B cell (primary cell): ENCODE data around the gene NOTCH1. TPM values are rescaled to one million over a fixed set of nuclear protein-coding genes. Genes with fewer than 3 reads are reported as not detected.

Source experiments
- ATAC-seq: fragments of 200-7000 bp; cut with Tn5 transposase; one replicate; pipeline ENCODE4 v1.10.0; 2021; ENCODE audit warnings: low read depth, mild to moderate bottlenecking, moderate number of reproducible peaks, moderate library complexity
- CTCF ChIA-PET: fragments of 350-600 bp; sonication (Branson Sonifier 250); formaldehyde crosslinking; loops from one replicate; lab custom pipeline; 2021; ENCODE audit warnings: antibody characterized with exemption, inconsistent platforms; lab: Charles Lee
- POLR2A ChIA-PET: fragments of 350-600 bp; sonication (Branson Sonifier 250); formaldehyde crosslinking; loops from one replicate; lab custom pipeline; 2021; ENCODE audit warnings: antibody characterized with exemption; lab: Charles Lee
- DNase-seq: peaks from one replicate; pipeline ENCODE4 v3.0.0; 2013
- H2AFZ ChIP-seq: 2 replicates; pipeline ENCODE4 v1.6.1; 2012; ENCODE audit warnings: mild to moderate bottlenecking, low read depth, low read length; ENCODE audit not compliant: insufficient read depth, poor library complexity, severe bottlenecking
- H3K27ac ChIP-seq, 2 donors: 1 replicate in 1 of 2; 2 replicates in 1 of 2; pipeline ENCODE4 v1.5.1; 2012 to 2013; ENCODE audit warnings: low read length in 2 of 2, mild to moderate bottlenecking in 2 of 2, moderate library complexity in 1 of 2
- H3K27me3 ChIP-seq, 4 experiments: fragments of 200-600 bp in 1 of 4; sonication (generic) in 1 of 4; replicated peaks in 1 of 4; 1 replicate in 2 of 4; 2 replicates in 2 of 4; pipeline versions ENCODE4 v1.6.1 to v1.7.0; 2013 to 2016; ENCODE audit warnings: low read length in 3 of 4, mild to moderate bottlenecking in 2 of 4, mixed read lengths in 1 of 4, moderate library complexity in 1 of 4; ENCODE audit not compliant: insufficient read depth in 4 of 4, control insufficient read depth in 3 of 4; ENCODE audit errors: control extremely low read depth in 1 of 4
- H3K36me3 ChIP-seq, 2 experiments: replicated peaks in 1 of 2; 1 replicate in 1 of 2; 2 replicates in 1 of 2; pipeline versions ENCODE4 v1.6.1 to v1.7.1; 2013; ENCODE audit warnings: low read length in 1 of 2; ENCODE audit not compliant: insufficient read depth in 2 of 2, control insufficient read depth in 1 of 2; ENCODE audit errors: control extremely low read depth in 1 of 2, extremely low read depth in 1 of 2
- H3K4me1 ChIP-seq, 2 donors: fragments of 200-600 bp in 1 of 2; sonication (generic) in 1 of 2; 1 replicate in 1 of 2; 2 replicates in 1 of 2; pipeline versions ENCODE4 v1.5.1 to v1.6.1; 2013 to 2017; ENCODE audit warnings: low read length in 2 of 2; ENCODE audit not compliant: control insufficient read depth in 2 of 2, insufficient read depth in 2 of 2
- H3K4me2 ChIP-seq: replicated peaks from 2 replicates; pipeline ENCODE3; 2012; ENCODE audit warnings: mild to moderate bottlenecking, low read depth, low read length; ENCODE audit not compliant: poor library complexity, severe bottlenecking
- H3K4me3 ChIP-seq, 5 experiments: fragments of 200-600 bp in 1 of 5; sonication (generic) in 1 of 5; 1 replicate in 3 of 5; 2 replicates in 2 of 5; pipeline versions ENCODE4 v1.5.1 to v1.7.0; 2011 to 2016; ENCODE audit warnings: low read length in 4 of 5, mild to moderate bottlenecking in 4 of 5, low read depth in 2 of 5, control low read depth in 1 of 5, moderate library complexity in 1 of 5; ENCODE audit not compliant: insufficient read depth in 1 of 5; ENCODE audit errors: control extremely low read depth in 1 of 5, extremely low read depth in 1 of 5
- H3K79me2 ChIP-seq: fragments of 200-600 bp; sonication (generic); one replicate; pipeline ENCODE4 v1.6.0; 2016; ENCODE audit warnings: low read length; ENCODE audit not compliant: control insufficient read depth, insufficient read depth
- H3K9ac ChIP-seq: fragments of 200-600 bp; sonication (generic); 2 replicates; pipeline ENCODE4 v1.6.1; 2017; ENCODE audit warnings: mild to moderate bottlenecking, low read length, moderate library complexity
- H3K9me3 ChIP-seq, 3 donors: one replicate each; pipeline versions ENCODE4 v1.6.1 to v1.7.1; 2013; ENCODE audit warnings: low read length in 2 of 3; ENCODE audit not compliant: control insufficient read depth in 2 of 3, insufficient read depth in 1 of 3; ENCODE audit errors: control extremely low read depth in 1 of 3
- H4K20me1 ChIP-seq: 2 replicates; pipeline ENCODE4 v1.6.0; 2012; ENCODE audit warnings: mild to moderate bottlenecking, low read length; ENCODE audit not compliant: insufficient read depth, control insufficient read depth, poor library complexity, severe bottlenecking
- H3K27ac Mint-ChIP-seq: one replicate; pipeline ENCODE4 v1.8.0; 2021; ENCODE audit warnings: mixed read lengths
- H3K27me3 Mint-ChIP-seq: one replicate; pipeline ENCODE4 v1.8.0; 2021; ENCODE audit warnings: mixed read lengths
- H3K4me1 Mint-ChIP-seq: one replicate; pipeline ENCODE4 v1.8.0; 2021; ENCODE audit warnings: mixed read lengths
- H3K4me3 Mint-ChIP-seq: one replicate; pipeline ENCODE4 v1.8.0; 2021; ENCODE audit warnings: mixed read lengths
- H3K9me3 Mint-ChIP-seq: one replicate; pipeline ENCODE4 v1.8.0; 2022; ENCODE audit warnings: mixed read lengths; ENCODE audit not compliant: insufficient read depth
- CTCF ChIP-seq: fragments of 200-600 bp; IDR thresholded peaks from one replicate; pipeline ENCODE4 v1.8.0; 2022; ENCODE audit warnings: antibody characterized with exemption, mild to moderate bottlenecking
- EZH2 ChIP-seq: IDR thresholded peaks from 2 replicates; pipeline ENCODE4 v1.6.1; 2012; ENCODE audit warnings: borderline replicate concordance, low read depth, mild to moderate bottlenecking, moderate library complexity, low read length; ENCODE audit not compliant: insufficient read depth, poor library complexity, severe bottlenecking
- WGBS: methylation state at CpG from one replicate; pipeline ENCODE4 v1.1.5; 2013; ENCODE audit warnings: missing lambda C conversion rate; ENCODE audit not compliant: insufficient coverage; 5-methylcytosine and 5-hydroxymethylcytosine counted together
- intact Hi-C: fragments of 100-400 bp; cut with micrococcal nuclease; formaldehyde crosslinking; loops from one replicate; pipeline ENCODE4 v1.10.0; 2022
- polyA plus RNA-seq: library from polyadenylated mRNA; depleted of rRNA; stranded (reverse); fragments of >200 nt; gene quantifications from 2 replicates; pipeline ENCODE4 v1.2.3, GENCODE V29; 2012
- total RNA-seq, 2 donors: library from RNA; stranded (reverse); fragments of 120-200 nt in 1 of 2; gene quantifications; 1 replicate in 1 of 2; 2 replicates in 1 of 2; pipeline versions ENCODE4 v1.2.3 to v1.2.4, GENCODE V29; 2013 to 2022

NOTCH1 gene
- total and polyA plus RNA-seq, 2 donors (not counting 1 experiment from before 2014, with no cell fraction given) = 16.6 to 38.5 TPM

- WGBS = 32% methylated on average over 17 of the region's 27 CpGs
- Mint-ChIP-seq H3K27me3 (peaks cover 8% of the 10 kb centered on the region), H3K4me3 (no peak overlapping the region), H3K27ac (no peak overlapping the region), H3K4me1 (peaks cover 7% of the 10 kb centered on the region), H3K9me3 (no peaks in the 10 kb centered on the region)
- no peak overlapping the region for H2AFZ ChIP-seq
- H3K27ac ChIP-seq = no peak overlapping the region
- H3K36me3 ChIP-seq = no peaks in the 10 kb centered on the region
- no peak overlapping the region for H3K4me2 ChIP-seq
- H3K79me2 ChIP-seq = no peaks in the 10 kb centered on the region
- DNase-seq (no peak), ATAC-seq (no peak)
- no peaks in the 10 kb centered on the region for H4K20me1 ChIP-seq
- intact Hi-C loops = no loop called here
- ChIA-PET CTCF (no interaction called here), POLR2A (no interaction called here)
- no peak overlapping the region for H3K9ac ChIP-seq
- H3K9me3 ChIP-seq = no peaks in the 10 kb centered on the region
- no peak for TF ChIP-seq EZH2
- TF ChIP-seq CTCF = no peak
- H3K4me3 ChIP-seq = no peak overlapping the region
- H3K4me1 ChIP-seq = peaks cover 0 to 14% of the 10 kb centered on the region in 2 donors
- H3K27me3 ChIP-seq = peaks cover 0 to 7% (median 2%) of the 10 kb centered on the region in 4 experiments
These were observed 32.2 kb upstream of the NOTCH1 start for GRCh38 chr9:136577941-136578625.

- Histone ChIP-seq H3K36me3 (no peaks in the 10 kb centered on the region), H3K4me2 (no peak overlapping the region), H3K9me3 (no peaks in the 10 kb centered on the region), H3K4me3 (no peak overlapping the region), H3K9ac (no peak overlapping the region), H3K27me3 (peaks cover 0 to 7% (median 2%) of the 10 kb centered on the region in 4 experiments), H2AFZ (no peak overlapping the region), H4K20me1 (no peaks in the 10 kb centered on the region), H3K79me2 (no peaks in the 10 kb centered on the region), H3K27ac (no peak overlapping the region), H3K4me1 (peaks cover 0 to 14% of the 10 kb centered on the region in 2 donors)
- Mint-ChIP-seq H3K4me1 (peaks cover 7% of the 10 kb centered on the region), H3K27ac (no peak overlapping the region), H3K4me3 (no peak overlapping the region), H3K27me3 (peaks cover 8% of the 10 kb centered on the region), H3K9me3 (no peaks in the 10 kb centered on the region)
- DNase-seq = no peak
- ChIA-PET POLR2A (no interaction called here), CTCF (no interaction called here)
- ATAC-seq = no peak
- TF ChIP-seq CTCF (no peak), EZH2 (no peak)
- 62% methylated on average over 6 of the region's 8 CpGs for WGBS
- intact Hi-C loops = no loop called here
These were observed 30.4 kb upstream of the NOTCH1 start for GRCh38 chr9:136576269-136576626.
